GM19455 (cell line): ENCODE measurements around the gene CARD19.
A peak's percentile ranks its signal among the peaks of the same experiment; 100 is the strongest.

Experiments used
- ATAC-seq: cut with Tn5 transposase; IDR thresholded peaks from one replicate; pipeline ENCODE4 v1.9.1; 2021; ENCODE audit not compliant: unreplicated experiment

The CARD19 gene

DNA sequence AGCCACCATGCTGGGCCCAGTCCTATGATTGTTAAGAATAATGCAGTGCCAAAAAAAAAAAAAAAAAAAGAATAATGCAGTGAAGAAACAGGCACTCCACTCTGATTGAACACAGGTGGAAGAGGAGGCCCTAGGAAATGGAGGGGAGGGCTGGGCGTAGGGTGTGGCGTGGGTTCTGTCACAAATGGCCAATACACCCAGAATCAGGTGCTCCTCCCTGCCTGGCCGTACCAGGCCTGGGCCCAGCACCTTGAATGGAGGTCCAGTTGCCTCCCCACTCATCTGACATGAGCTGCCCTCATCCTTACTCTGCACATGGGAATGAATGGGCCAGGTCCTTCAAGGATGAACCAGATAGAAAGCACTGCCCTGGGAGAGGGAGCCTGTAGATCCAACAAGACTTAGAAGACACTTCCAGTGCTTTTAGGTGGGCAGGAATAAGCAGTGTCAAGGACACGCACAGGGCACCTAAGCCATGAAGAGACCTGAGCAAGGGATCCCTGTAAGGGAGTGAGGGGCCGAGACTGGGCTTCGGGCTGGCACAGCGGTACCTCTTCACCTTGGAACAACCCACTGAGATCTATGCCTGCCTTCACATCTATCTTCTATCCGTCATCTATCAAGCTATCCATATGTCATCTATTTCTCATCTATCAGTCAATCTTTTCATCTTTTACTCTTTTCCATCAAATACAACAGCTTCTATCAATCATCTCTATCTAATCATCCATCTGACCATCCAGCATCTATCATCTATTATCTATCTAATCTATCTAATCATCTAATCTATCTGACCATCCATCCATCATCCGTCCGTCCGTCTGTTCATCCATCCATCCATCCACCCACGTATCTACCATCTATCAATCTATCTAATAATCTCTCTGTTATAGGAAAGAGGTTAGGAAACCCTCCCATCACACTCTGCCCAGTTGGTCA is 22.2 kb downstream of the CARD19 start:
- no peak for ATAC-seq

DNA sequence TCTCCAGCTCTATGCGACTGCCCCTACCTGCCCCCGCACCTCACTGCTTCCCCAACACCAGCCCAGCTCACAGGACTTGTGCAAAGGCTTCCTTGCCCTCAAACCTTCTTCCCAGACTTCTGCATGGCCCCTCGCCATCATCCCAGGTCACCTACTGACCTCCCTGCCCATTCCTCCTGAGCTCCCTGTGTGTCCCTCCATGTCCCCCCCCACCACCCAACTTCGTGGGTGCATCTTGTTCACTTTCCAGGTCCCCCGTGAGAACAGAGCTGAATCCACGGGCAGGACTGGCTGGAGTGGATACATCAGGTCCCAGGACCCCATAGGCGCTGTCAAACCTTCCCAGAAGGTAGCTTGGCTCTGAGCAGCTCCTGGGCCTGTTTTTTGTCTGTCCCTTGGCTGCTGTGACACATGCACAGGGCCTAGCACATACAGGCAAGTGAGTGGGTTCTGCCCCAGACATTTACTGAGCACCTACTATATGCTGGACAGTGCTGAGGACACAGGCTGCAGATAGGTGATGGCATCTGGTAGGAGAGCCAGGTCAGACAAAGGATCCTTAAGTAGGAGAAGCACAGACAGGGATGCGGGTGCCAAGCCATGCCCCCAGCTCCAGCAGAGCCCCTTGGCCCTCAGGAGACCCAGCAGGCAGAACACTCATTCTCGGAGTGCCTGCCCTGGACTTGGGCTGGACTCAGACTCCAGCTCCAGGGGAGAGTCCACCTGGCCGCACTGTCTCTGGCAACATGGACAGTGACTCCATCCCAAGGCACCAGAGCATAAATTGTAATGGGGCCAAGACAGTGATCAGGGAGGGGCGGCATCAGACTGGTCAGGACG is 23.1 kb downstream of the CARD19 start:
- ATAC-seq: no peak

DNA sequence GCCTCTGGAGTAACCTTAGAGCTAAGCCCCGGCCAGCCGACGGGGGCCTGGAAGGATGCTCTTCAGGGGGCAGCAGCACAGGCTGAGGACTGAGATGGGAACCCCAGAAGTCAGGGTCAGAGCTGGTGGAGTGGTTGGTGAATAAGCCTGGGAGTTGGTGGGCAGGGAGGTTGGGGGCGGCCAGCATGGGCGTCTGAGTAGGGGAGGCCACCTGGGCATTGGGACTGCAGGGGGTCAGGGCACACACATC is 23.6 kb downstream of the CARD19 start:
- ATAC-seq: no peak

DNA sequence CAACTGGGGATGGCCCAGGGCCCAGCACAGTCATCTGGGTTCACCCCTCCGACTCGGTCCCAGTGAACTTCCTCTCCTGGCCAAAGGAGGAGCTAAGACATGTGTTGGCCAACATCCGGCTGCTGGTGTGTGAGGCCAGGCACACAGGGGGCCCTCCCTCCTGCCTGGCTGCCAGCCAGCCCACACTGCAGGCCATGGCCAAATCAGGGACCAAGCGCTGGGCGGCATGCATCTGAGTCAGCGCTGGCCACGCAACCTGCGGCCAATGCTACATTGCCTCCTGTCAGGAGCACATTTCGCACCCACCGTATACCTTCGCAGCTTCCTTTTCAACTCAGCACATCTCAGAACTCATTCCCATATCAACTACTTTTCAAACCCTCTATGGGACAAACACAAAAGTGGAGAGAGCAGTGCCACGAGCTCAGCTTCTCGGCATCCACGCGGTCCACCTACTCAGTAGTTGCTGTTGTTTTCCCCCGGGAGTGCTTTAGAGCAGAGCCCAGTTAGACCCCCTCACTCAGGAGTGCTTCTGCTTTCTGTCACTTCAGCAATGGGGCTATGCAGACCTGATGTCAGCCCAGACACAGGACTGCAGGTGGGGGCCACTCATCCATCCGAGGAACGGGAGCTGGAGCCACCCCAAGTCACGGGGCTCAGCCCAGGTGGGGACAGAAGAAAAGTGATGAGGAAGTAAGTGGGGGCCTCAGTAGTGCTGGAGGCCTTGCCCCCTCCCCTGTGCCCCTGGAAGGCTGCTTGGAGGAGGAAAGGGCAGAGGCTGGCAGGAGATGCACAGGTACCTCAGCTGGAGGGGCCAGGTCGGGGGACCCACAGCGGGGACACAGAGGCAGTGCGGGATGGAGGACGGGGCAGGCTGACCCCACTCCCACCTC is 24.2 kb downstream of the CARD19 start:
- ATAC-seq: peak; percentile 92

DNA sequence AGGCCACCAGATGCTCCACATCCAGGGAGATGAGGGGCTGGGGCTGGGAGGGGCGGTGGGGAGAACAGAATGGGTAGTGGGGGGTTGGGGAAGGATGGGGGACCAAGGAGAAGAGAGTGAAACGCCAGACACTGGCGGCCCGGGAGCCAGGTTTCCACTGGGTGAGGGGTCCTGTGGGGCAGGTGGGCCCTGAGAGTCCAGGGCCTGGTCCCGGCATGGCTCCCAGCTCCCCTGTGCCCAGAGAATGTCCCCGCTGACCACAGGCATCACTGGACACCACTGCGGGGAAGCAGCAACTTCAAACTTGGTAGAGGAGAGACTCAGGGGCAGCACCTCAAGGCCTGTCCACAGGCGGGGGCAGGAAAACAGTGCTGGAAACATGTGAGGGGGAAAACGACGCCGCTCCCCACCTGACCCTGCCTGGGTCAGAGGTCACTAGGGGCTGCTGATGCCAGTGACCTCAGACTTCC is 24.9 kb downstream of the CARD19 start:
- ATAC-seq: no peak

DNA sequence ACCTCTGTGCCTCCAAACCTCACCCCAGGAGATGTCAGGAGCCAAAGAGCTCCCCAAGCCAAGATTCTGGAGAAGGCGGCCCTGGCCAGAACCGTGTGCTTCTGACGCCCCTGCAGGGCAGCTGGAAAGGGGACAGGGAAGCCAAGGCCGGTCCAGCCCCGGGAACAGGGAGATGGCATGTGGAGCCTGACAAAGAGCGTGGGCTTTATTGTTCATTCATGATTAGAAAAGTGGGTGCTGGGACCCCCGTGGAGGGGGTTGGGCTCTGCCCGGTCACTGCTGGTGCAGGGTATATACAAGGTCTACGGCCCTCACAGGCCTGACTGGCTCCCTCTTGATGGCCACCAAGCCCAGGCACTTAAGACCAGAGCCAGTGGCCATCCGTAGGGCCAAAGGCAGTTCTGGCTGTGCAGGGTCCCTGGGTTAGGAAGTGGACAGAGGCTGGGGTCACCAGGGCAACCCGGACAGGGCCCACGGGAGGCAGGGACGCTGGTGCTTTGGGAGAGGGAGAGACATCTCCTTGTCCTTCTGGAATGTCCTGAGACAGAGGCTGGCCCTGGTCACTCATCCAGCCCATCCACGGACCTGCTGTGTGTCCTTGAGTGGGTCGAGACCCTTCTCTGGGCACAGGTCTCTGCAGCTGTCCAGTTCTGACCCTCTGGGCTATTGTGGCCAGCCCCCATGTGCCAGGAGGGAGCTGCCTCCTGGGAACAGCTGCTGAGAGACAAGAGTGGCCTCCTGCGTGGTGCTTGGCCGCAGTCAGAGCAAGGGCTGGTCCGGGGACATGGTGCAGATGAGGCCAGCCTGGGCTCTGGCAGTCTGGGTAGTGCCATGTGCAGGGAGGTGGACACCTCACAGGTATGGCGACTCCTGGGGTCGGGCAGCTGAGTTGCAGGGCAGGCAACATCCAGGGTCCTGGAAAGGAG is 25.6 kb downstream of the CARD19 start:
- ATAC-seq: no peak

DNA sequence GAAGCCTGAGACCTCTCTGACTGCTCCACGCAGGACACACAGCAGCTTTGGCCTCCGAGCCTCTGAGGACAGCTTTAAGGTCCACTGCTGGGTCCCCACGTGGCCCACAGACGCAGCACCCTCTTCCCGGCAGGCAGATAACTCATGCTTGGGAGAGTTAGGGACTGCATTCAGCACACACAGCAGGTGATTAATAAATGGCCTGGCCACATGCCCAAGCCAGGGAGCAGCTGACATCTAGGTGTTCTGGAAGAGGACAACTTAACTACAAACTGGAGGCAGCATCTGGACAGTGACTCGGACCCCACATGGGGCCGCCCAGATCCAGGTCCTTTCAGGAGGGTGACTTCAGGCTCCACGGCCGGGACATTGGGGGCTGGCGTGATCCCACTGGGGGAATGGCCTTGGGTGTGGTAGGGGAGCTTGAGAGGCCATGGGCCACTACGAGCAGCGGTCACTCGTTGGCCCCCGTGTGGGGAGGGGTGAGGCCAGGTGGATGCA is 26.8 kb downstream of the CARD19 start:
- no peak for ATAC-seq

DNA sequence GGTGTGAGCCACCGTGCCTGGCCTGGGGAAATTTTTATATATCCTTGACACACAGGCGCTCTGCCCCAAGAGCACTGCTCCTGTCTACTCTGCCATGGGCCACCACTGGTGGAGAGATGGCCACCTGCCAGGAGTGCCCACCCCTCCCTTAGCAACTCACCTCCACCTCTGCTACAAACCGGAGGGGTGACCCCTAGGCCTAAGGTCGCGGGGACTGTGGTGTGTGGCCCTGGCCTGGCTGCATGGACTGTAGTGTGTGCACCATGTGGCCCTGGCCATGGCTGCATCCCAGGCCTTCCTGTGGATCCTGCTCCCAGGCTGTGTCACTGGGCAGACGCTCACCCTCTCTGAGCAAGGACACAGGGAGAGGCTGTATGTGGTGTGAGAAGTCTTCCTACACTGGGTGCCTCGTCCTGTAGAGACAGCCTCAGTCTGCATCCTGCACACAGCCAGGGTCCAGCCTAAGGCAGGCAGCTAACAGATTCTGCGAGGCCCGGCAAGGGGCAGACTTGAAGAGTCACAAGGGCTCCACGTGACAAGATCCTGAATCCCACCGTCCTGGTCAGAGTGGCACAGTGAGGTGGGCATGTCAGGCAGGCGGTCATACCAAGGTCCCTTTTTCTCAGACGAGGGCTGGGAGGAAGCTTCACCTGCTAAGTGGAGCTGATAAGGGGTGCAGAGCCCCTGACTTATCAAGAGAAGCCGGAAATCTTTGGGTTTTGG is 27.7 kb downstream of the CARD19 start:
- no peak for ATAC-seq

DNA sequence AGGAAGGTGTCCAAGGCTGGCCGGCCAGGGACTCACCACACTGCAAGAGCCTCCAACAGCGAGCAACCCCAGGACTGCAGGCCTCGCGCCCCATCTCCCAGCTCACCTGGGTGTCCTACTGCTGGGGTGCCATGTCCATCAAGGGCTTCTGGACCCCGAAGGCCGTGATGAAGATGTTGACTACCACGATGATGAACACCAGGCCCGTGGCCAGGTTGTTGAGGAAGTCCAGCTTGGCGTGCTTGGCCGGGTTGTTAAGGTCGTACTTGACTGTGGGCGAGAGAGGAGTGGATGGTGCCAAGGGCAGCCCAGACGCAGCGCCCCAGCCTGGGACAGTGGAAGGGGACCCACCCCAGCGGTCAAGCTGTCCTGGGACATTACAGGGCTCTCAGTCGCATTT is 28.8 kb downstream of the CARD19 start:
- ATAC-seq: no peak

DNA sequence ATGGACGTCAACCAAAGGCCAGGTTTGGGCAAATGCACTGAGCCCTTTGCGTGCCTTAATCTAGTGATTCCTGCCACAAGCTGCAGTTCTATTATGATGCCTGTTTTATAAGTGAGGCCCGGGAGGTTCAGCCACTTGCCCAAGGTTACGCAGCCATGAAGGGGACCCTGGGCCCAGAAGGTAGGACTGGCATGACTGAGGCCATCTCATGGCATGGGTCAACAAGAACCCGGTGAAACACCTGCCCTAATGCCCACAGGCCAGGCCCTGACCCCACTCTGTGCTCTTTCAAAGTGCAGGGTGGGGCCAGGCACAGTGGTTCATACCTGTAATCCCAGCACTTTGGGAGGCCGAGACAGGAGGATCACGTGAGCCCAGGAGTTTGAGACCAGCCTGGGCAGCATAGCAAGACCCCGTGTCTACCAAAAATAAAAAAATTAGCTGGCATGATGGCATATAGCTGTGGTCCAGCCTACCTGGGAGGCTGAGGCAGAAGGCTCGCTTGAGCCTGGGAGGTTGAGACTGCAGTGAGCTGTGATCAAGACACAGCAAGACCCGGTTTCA is 29.4 kb downstream of the CARD19 start:
- ATAC-seq: no peak

DNA sequence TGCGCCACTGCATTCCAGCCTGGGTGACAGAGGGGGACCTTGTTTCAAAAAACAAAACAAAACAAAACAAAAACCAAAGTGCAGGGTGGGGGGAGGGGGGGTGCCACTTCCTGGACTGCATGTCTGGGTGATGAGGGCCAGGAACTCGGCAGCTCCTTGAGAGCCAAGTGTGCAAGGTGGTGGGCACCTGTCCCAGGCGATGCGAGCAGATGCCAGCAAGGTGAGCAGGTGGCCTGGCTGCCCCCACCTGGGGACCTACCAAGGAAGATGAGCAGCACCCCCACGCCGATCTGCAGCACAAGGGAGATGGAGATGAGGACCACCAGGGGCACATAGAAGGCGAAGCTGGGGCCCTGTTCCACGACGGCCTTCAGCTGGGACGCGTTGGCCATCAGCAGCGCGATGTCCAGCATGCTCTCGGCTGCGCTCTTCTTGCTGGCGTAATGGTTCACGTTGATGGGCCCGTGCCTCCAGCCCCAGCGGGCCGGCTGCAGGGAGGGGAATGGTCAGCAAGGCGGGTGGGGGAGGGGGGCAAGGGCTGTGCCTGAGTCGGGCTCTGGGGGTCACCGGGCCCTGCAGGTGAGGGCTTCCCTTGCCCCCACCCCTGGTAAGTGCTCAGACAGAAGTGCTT is 30.2 kb downstream of the CARD19 start:
- no peak for ATAC-seq

DNA sequence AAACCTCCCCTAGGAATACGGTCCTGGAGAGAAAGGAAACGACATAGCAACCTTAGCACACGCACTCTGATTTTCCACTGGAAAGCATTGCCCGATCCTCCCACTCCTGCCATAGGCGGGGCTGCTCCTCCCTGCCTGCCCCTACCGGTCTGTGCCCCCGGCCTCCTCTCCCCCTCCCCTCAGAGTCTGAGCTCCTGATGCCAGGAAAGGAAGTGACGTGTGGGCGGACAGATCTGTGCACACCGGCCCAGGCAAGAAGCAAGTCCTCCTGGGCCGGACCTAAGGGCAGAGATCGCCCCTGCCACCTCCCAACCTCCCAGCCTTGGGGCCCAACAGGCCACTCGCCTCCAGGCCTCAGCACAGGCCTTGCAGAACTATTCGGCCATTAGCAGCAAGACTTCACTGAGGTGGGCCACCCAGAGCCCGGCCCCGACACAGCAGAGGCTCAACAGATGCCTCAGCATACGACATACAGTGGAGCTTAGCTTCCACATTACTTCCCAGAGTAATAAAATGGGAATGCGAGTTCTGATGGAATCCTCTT is 30.9 kb downstream of the CARD19 start:
- no peak for ATAC-seq

DNA sequence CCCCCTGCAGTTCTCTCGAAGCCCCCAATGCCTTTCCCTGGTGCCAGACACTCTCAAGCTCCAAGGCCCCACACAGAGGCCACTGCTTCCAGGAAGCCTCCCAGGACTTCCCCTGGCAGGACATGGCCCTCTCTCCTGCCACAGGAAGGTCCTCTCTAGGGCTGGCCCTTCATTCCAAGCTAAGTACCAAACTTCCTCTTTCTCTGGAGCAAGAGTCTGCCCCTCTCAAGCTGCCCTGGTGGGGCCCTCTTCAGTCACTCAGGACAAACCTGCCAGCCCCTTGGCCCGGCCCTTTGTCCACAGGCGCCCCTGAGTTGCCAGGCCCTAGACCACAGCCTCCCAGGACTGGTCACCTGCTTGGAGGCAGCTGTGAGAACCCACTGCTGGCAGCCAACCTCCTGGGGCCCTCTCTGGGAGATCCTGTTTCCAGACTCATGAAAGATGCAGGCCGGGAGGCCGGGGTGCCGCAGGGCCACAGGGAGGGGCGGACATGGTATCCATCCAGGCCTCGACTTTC is 31.4 kb downstream of the CARD19 start:
- no peak for ATAC-seq

DNA sequence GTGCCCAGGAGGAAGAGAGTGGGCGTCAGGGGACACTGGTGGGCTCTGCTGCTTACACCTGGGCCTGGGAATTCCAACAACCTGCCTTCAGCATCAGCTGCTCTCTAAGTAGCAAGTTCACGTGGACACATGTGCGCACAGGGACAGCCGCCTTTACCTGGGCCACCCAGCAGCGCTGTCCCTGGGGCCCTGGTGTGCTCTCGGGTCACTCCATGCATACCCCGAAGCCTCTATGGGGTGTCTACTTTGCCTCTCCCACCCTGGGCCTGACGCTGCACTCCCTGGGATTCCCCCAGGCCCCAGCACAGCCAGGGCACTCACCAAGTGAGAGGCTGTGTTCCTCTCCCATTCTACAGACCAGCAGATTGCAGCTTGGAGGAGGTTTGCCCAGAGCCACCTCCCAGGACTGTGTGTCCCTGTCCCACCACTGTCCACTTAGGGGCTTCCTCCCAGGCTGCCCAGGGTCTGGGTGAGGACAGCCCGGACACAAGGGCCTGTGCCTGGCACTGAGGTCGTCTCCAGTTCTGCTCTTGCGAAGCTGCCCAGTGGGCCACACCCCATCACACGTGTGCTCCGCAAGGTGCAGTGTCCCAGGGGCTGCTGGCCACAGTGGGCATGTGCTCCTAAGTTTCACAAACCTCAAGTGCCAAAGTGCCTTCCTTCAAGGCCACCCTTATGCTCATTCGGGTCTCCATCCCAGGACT is 32.1 kb downstream of the CARD19 start:
- no peak for ATAC-seq

DNA sequence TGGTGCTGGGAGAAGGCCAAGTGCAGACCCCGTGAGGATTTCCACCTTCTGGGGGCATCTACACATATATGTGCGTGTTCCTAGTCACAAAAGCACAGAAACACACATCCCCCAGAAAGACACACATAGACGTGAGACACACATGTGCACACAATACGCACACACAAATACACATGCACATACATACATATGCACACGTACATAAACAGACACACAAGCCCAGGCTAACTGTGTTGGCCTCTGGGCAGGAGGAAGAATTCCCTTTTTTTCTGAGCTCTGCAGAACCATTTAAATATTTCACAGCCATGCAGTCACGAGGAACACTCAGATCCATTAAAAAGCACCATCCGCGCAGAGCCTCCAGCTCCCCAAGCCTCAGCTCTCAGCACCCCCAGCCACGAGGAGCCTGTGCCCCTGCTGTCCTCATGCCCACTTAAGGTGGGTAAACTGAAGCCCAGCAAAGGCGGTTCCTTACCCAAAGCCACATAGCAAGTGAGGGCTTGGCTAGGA is 32.8 kb downstream of the CARD19 start:
- ATAC-seq: no peak

DNA sequence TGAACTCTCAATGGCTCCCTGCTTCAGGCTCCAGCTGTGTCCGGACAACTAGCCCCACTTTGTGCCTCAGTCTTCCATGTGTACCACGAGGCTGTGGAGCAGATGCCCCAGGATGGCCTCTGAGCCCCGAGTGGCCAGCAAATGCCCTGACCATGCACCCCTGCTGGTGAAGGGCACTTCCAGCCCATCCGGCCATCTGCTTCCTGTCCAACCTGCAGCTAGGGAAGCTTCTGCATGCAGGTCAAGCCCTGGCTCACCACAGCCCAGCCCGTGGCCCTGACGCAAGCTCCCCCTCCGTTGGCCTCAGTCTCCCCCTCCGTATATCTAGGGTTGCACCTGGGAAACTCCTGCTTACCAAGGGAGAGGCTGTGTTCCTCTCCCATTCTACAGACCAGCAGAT is 33.3 kb downstream of the CARD19 start:
- ATAC-seq: no peak
